ENCODE measurements around the gene FAM227B. TPM values are rescaled to one million over a fixed set of nuclear protein-coding genes. Genes with fewer than 3 reads are reported as not detected.

The FAM227B gene
- total RNA-seq, 2 experiments from 2014 or later = 6.0 to 6.1 TPM

DNA sequence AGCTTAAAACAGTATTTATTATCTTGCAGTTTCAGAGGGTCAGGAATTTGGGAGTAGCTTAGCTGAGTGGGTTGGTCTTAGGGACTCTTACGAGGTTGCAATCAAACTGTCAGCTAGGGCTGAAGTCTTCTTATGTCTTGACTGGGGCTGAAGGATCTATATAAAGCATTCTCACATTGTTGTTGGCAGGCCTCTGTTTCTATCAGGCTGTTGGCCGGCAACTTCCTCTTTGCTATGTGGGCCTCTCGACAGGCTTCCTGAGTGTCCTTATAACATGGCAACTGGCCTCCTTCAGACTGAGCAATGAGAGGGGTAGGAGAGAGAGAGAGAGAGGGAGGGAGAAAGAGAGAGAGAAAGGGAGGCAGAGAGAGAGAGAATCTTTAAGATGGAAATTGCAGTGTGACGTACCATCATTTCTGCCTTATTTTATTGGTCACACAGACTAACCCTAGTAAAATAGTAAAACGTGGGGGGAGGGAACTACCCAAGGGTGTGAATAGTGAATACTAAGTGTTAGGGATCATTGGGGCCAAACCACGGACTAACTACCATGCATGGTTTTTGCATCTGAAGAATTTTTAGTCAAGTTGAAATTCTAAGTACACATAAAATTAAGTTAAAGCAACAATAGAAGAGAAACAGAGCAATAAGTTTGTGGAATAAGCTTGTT is 181.5 kb downstream of the FAM227B start:
- DNase-seq (no peak), ATAC-seq (no peak)
- Mint-ChIP-seq H3K4me3 (no peak overlapping the region), H3K36me3 (ENCODE audit: low read depth) (no peaks in the 10 kb centered on the region), H3K27me3 (no peaks in the 10 kb centered on the region), H3K9me3 (no peaks in the 10 kb centered on the region), H3K27ac (no peak overlapping the region), H3K4me1 (ENCODE audit: low read depth) (peaks cover 2% of the 10 kb centered on the region)
- CTCF ChIA-PET = interaction anchor here (1.8 kb wide), 1 partner anchor 16 kb away, joined by 4 read pairs; the partner anchor contains the start of gene FGF7
- POLR2A ChIA-PET = interaction anchor here (0.6 kb wide), 1 partner anchor 583 kb away, joined by 3 read pairs; no protein-coding TSS in a partner anchor
- TF ChIP-seq, protein P1, sequence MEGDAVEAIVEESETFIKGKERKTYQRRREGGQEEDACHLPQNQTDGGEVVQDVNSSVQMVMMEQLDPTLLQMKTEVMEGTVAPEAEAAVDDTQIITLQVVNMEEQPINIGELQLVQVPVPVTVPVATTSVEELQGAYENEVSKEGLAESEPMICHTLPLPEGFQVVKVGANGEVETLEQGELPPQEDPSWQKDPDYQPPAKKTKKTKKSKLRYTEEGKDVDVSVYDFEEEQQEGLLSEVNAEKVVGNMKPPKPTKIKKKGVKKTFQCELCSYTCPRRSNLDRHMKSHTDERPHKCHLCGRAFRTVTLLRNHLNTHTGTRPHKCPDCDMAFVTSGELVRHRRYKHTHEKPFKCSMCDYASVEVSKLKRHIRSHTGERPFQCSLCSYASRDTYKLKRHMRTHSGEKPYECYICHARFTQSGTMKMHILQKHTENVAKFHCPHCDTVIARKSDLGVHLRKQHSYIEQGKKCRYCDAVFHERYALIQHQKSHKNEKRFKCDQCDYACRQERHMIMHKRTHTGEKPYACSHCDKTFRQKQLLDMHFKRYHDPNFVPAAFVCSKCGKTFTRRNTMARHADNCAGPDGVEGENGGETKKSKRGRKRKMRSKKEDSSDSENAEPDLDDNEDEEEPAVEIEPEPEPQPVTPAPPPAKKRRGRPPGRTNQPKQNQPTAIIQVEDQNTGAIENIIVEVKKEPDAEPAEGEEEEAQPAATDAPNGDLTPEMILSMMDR (IDR thresholded peaks at IDR 0.05) = no peak
- intact Hi-C loops (cut with micrococcal nuclease) = no loop called here

DNA sequence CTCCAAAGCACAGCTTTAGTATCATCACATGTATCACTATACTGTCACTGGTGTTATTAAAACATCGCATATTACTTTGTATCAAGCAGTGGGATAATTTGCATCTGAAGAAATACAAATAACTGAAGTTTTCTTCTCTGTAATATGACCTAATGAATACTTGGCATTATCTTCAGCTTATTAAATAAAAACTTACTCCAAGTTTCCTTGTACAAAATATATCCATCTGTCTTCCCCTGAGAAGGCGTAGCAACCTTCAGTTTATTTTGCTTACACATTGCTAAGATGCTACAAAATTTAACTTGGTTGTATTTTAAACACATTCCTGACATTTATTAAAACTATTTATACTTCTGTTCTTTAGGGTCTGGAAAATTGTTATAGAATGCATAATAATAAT is 183.9 kb downstream of the FAM227B start:
- H3K9me3 Mint-ChIP-seq = no peaks in the 10 kb centered on the region
- H3K36me3 Mint-ChIP-seq (ENCODE audit: low read depth) = no peaks in the 10 kb centered on the region
- no peak overlapping the region for H3K27ac Mint-ChIP-seq
- TF ChIP-seq, protein P1 (IDR thresholded peaks at IDR 0.05) = no peak
- ATAC-seq (no peak), DNase-seq (no peak)
- ChIA-PET POLR2A (no interaction called here), CTCF (interaction anchor here (0.9 kb wide), 1 partner anchor 14 kb away, joined by 3 read pairs; no protein-coding TSS in a partner anchor)
- no peak overlapping the region for H3K4me3 Mint-ChIP-seq
- H3K27me3 Mint-ChIP-seq = no peaks in the 10 kb centered on the region
- peaks cover 2% of the 10 kb centered on the region for H3K4me1 Mint-ChIP-seq (ENCODE audit: low read depth)
- intact Hi-C loops (cut with micrococcal nuclease) = no loop called here

- ATAC-seq (no peak), DNase-seq (no peak)
- Mint-ChIP-seq H3K4me3 (no peak overlapping the region), H3K27ac (no peak overlapping the region), H3K4me1 (ENCODE audit: low read depth) (peaks cover 2% of the 10 kb centered on the region), H3K9me3 (no peaks in the 10 kb centered on the region), H3K36me3 (ENCODE audit: low read depth) (no peaks in the 10 kb centered on the region), H3K27me3 (no peaks in the 10 kb centered on the region)
- CTCF ChIA-PET = no interaction called here
- TF ChIP-seq, protein P1 (IDR thresholded peaks at IDR 0.05) = no peak
- POLR2A ChIA-PET = no interaction called here
- intact Hi-C loops (cut with micrococcal nuclease) = no loop called here
Observed at GRCh38 chr15:49435174-49435573, 185.4 kb downstream of the FAM227B start.

GRCh38 chr15:49430046-49430445 is 190.6 kb downstream of the FAM227B start:
- TF ChIP-seq, protein P1 (IDR thresholded peaks at IDR 0.05) = no peak
- Mint-ChIP-seq H3K4me1 (ENCODE audit: low read depth) (no peaks in the 10 kb centered on the region), H3K27me3 (no peaks in the 10 kb centered on the region), H3K36me3 (ENCODE audit: low read depth) (no peaks in the 10 kb centered on the region), H3K4me3 (no peak overlapping the region), H3K27ac (no peak overlapping the region), H3K9me3 (no peaks in the 10 kb centered on the region)
- ChIA-PET CTCF (no interaction called here), POLR2A (no interaction called here)
- intact Hi-C loops (cut with micrococcal nuclease) = no loop called here
- DNase-seq = no peak
- ATAC-seq = no peak

DNA sequence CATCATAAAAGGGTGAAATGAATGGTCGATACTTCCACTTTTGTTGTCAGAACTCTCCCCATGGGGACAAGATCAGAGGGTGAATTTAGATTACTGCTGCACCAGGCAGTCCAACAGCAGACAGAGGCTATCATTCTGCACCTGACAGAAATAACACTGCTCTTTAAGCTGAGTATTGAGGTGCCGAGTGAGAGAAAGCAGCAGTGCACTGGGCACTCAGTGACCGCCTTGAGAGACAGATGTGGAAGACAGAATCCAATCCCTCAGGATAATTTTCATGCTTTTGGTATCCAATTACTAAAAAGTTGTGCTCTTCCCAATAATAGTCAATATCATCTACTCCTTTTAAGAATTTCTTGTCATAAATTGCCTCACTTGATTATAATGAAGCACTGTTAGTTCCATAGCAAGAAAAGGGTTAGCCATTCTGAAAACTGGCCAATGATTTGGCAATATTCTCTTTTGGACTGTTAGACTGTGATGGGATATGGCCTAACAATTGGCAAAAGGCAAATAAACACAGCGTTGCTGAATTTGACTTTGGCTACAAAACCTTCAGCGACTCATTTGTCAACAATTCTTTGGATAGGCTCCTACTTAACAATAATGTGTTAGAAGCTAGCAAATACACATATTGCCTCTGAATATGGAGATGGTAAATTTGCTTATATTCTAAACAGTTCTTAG is 192.1 kb downstream of the FAM227B start:
- no peak overlapping the region for H3K27ac Mint-ChIP-seq
- H3K4me1 Mint-ChIP-seq (ENCODE audit: low read depth) = no peaks in the 10 kb centered on the region
- no peak overlapping the region for H3K4me3 Mint-ChIP-seq
- POLR2A ChIA-PET = no interaction called here
- CTCF ChIA-PET = interaction anchor here (1.0 kb wide), 1 partner anchor 567 kb away, joined by 3 read pairs; no protein-coding TSS in a partner anchor
- DNase-seq (no peak), ATAC-seq (no peak)
- no peaks in the 10 kb centered on the region for H3K9me3 Mint-ChIP-seq
- intact Hi-C loops (cut with micrococcal nuclease) = no loop called here
- H3K36me3 Mint-ChIP-seq (ENCODE audit: low read depth) = no peaks in the 10 kb centered on the region
- H3K27me3 Mint-ChIP-seq = no peaks in the 10 kb centered on the region
- TF ChIP-seq, protein P1 (IDR thresholded peaks at IDR 0.05) = no peak
